HepG2 (cell line): Measurements from ENCODE around the gene KLHL8. TPM values are rescaled to one million over a fixed set of nuclear protein-coding genes. Genes with fewer than 3 reads are reported as not detected.
A peak's percentile ranks its signal among the peaks of the same experiment; 100 is the strongest.

Experiments used
- ATAC-seq: fragments of 200-7000 bp; cut with Tn5 transposase; 3 replicates; pipeline ENCODE4 v1.9.1; 2020; ENCODE audit warnings: mild to moderate bottlenecking, moderate library complexity
- BruUV-seq: library from RNA; stranded (reverse); fragments of 400-500 nt; replicated peaks from 2 replicates; lab custom pipeline; 2021; lab: Mats Ljungman, UMichigan
- CTCF ChIA-PET: fragments of 300-600 bp; formaldehyde crosslinking; extraction: SDS; loops from one replicate; lab custom pipeline; 2021; ENCODE audit warnings: low total read pairs, inconsistent platforms, low intra/inter-chr PET ratio; lab: Yijun Ruan, JAX
- POLR2A ChIA-PET: fragments of 350-600 bp; sonication (Branson Sonifier 250); formaldehyde crosslinking; loops from one replicate; lab custom pipeline; 2020; ENCODE audit warnings: antibody characterized with exemption, inconsistent platforms; lab: Yijun Ruan, JAX
- DNase-seq: peaks from one replicate; pipeline ENCODE4 v3.0.0-alpha.2; 2015; ENCODE audit warnings: low spot score
- FAIRE-seq: peaks from 3 replicates; lab custom pipeline; 2011; peaks lifted over from hg19 to GRCh38; lab: Jason Lieb, UNC
- H2AFZ ChIP-seq: one replicate; pipeline ENCODE4 v1.6.1; 2011; ENCODE audit warnings: low read length, inconsistent platforms
- H3K27ac ChIP-seq: fragments of 300-600 bp; 3 replicates; pipeline ENCODE4 v1.8.0; 2011; ENCODE audit warnings: mixed run types, mild to moderate bottlenecking, mixed read lengths, low read length, inconsistent platforms; ENCODE audit not compliant: insufficient read depth; ENCODE audit errors: extremely low read length
- H3K27me3 ChIP-seq, 2 experiments: fragments of 200-600 bp in 1 of 2; 2 replicates in 1 of 2; 3 replicates in 1 of 2; pipeline versions ENCODE4 v1.6.0 to v1.8.0; 2011; ENCODE audit warnings: low read length in 2 of 2, mild to moderate bottlenecking in 2 of 2, moderate library complexity in 2 of 2, inconsistent platforms in 1 of 2; ENCODE audit not compliant: insufficient read depth in 2 of 2, control insufficient read depth in 1 of 2
- H3K36me3 ChIP-seq, 2 experiments: fragments of 200-600 bp in 1 of 2; replicated peaks in 1 of 2; 2 replicates in 1 of 2; 3 replicates in 1 of 2; pipeline versions ENCODE4 v1.5.1 to v1.8.0; 2011; ENCODE audit warnings: low read length in 2 of 2, inconsistent platforms in 1 of 2; ENCODE audit not compliant: insufficient read depth in 2 of 2, control insufficient read depth in 1 of 2
- H3K4me1 ChIP-seq: 2 replicates; pipeline ENCODE4 v1.5.1; 2012; ENCODE audit warnings: low read length, inconsistent platforms; ENCODE audit not compliant: insufficient read depth
- H3K4me2 ChIP-seq: 2 replicates; pipeline ENCODE4 v1.6.0; 2011; ENCODE audit warnings: low read depth, low read length, inconsistent platforms
- H3K4me3 ChIP-seq, 3 experiments: fragments of 200-600 bp in 1 of 3; sonication (generic), shearing (Covaris generic) in 1 of 3; replicated peaks in 1 of 3; 2 replicates each; pipeline ENCODE4 v1.5.1; 2011 to 2016; ENCODE audit warnings: low read length in 3 of 3, inconsistent platforms in 2 of 3, low read depth in 2 of 3, mild to moderate bottlenecking in 2 of 3, control low read depth in 1 of 3, mixed read lengths in 1 of 3; ENCODE audit not compliant: insufficient read depth in 1 of 3
- H3K79me2 ChIP-seq: one replicate; pipeline ENCODE4 v1.6.1; 2011; ENCODE audit warnings: low read length, inconsistent platforms; ENCODE audit not compliant: insufficient read depth
- H3K9ac ChIP-seq: 2 replicates; pipeline ENCODE4 v1.6.0; 2011; ENCODE audit warnings: mild to moderate bottlenecking, low read depth, low read length, inconsistent platforms; ENCODE audit not compliant: insufficient read depth
- H3K9me3 ChIP-seq: 2 replicates; pipeline ENCODE4 v1.5.1; 2012; ENCODE audit warnings: mild to moderate bottlenecking, low read length
- H4K20me1 ChIP-seq: 2 replicates; pipeline ENCODE4 v1.6.0; 2011; ENCODE audit warnings: inconsistent platforms, mild to moderate bottlenecking, low read length, moderate library complexity; ENCODE audit not compliant: insufficient read depth
- HMGXB3 ChIP-seq: sonication (generic); formaldehyde crosslinking; IDR thresholded peaks from 2 replicates; pipeline ENCODE4 v1.4.0; 2020; ENCODE audit warnings: missing genetic modification reagents, borderline replicate concordance
- IRF2 ChIP-seq: IDR thresholded peaks from 2 replicates; pipeline ENCODE4 v1.6.1; 2018; ENCODE audit warnings: missing genetic modification reagents, missing compliant biosample characterization
- KAT8 ChIP-seq: IDR thresholded peaks from 2 replicates; pipeline ENCODE4 v1.6.1; 2016; ENCODE audit warnings: missing genetic modification reagents, missing compliant biosample characterization
- KDM4B ChIP-seq: sonication (generic); formaldehyde crosslinking; IDR thresholded peaks from 2 replicates; pipeline ENCODE4 v1.4.0; 2020; ENCODE audit warnings: missing genetic modification reagents
- PRPF4 ChIP-seq: fragments of 200-400 bp; formaldehyde crosslinking; IDR thresholded peaks from 2 replicates; pipeline ENCODE4 v1.6.1; 2016; ENCODE audit warnings: low read length, low read depth; ENCODE audit not compliant: poor library complexity, severe bottlenecking
- RAD21 ChIP-seq: fragments of 450-650 bp; formaldehyde crosslinking; IDR thresholded peaks from 2 replicates; pipeline ENCODE4 v1.5.0; 2020; ENCODE audit warnings: mild to moderate bottlenecking
- SMYD3 ChIP-seq: sonication (generic); formaldehyde crosslinking; IDR thresholded peaks from 2 replicates; pipeline ENCODE4 v1.8.1; 2023; ENCODE audit warnings: mild to moderate bottlenecking, missing genetic modification reagents
- SNRNP70 ChIP-seq: fragments of 200-400 bp; formaldehyde crosslinking; IDR thresholded peaks from 2 replicates; pipeline ENCODE4 v1.6.1; 2017; ENCODE audit warnings: mild to moderate bottlenecking, low read depth, low read length, moderate library complexity
- STAG1 ChIP-seq: sonication (generic); formaldehyde crosslinking; IDR thresholded peaks from 2 replicates; pipeline ENCODE4 v1.4.0; 2020; ENCODE audit warnings: missing genetic modification reagents
- STAT5B ChIP-seq: sonication (generic); formaldehyde crosslinking; IDR thresholded peaks from 2 replicates; pipeline ENCODE4 v1.4.0; 2020; ENCODE audit warnings: missing genetic modification reagents
- THAP11 ChIP-seq: IDR thresholded peaks from 2 replicates; pipeline ENCODE4 v1.6.1; 2016; ENCODE audit warnings: missing biosample characterization, missing genetic modification reagents
- ZNF10 ChIP-seq: sonication (generic); formaldehyde crosslinking; IDR thresholded peaks from 2 replicates; pipeline ENCODE4 v1.4.0; 2020; ENCODE audit warnings: mild to moderate bottlenecking, low read depth, missing genetic modification reagents, borderline replicate concordance
- ZNF572 ChIP-seq: sonication (generic); formaldehyde crosslinking; IDR thresholded peaks from 2 replicates; pipeline ENCODE4 v1.5.1; 2020; ENCODE audit warnings: mild to moderate bottlenecking, missing genetic modification reagents
- ZNF839 ChIP-seq: sonication (generic); formaldehyde crosslinking; IDR thresholded peaks from 2 replicates; pipeline ENCODE4 v1.4.0; 2020; ENCODE audit warnings: missing genetic modification reagents, mild to moderate bottlenecking, borderline replicate concordance
- WGBS: methylation state at CpG from one replicate; pipeline ENCODE4 v1.1.6; 2017; ENCODE audit warnings: low lambda C conversion rate; 5-methylcytosine and 5-hydroxymethylcytosine counted together
- in situ Hi-C: cut with HindIII; loops from 2 replicates; pipeline ENCODE4 v1.10.0; 2017; ENCODE audit warnings: low pct_unique_long_range_greater_than_20kb; ENCODE audit not compliant: extremely low pct_ligation_motif_present
- intact Hi-C: fragments of 100-400 bp; cut with micrococcal nuclease; formaldehyde crosslinking; loops from one replicate; pipeline ENCODE4 v1.10.0; 2022; ENCODE audit not compliant: unreplicated experiment
- polyA plus RNA-seq, 8 experiments: library from polyadenylated mRNA; depleted of rRNA in 3 of 8; stranded (reverse) in 7 of 8; unstranded in 1 of 8; fragments of >200 nt; fragmentation: Illumina TruSeq in 4 of 8; extraction: Trizol in 4 of 8; gene quantifications; 2 replicates each; pipeline versions ENCODE4 v1.2.1 to v1.2.3, GENCODE V29; 2011 to 2016; ENCODE audit warnings: low read depth in 4 of 8, missing spikeins in 1 of 8, mixed read lengths in 1 of 8; ENCODE audit not compliant: insufficient read depth in 1 of 8
- total RNA-seq, 5 experiments: library from RNA; depleted of rRNA; stranded (reverse); fragments of >200 nt; fragmentation: Illumina TruSeq; extraction: Trizol; gene quantifications; 2 replicates each; pipeline ENCODE4 v1.2.3, GENCODE V29; 2016; ENCODE audit warnings: low read depth in 1 of 5
- TF ChIP-seq, protein P1 (sequence below): sonication (generic); formaldehyde crosslinking; IDR thresholded peaks from 2 replicates; pipeline ENCODE4 v1.4.0; 2020; ENCODE audit warnings: mild to moderate bottlenecking, missing genetic modification reagents, borderline replicate concordance
- TF ChIP-seq, protein P2 (sequence below): sonication (generic); formaldehyde crosslinking; IDR thresholded peaks from 2 replicates; pipeline ENCODE4 v1.4.0; 2020; ENCODE audit warnings: missing genetic modification reagents, borderline replicate concordance
- TF ChIP-seq, protein P3 (sequence below): sonication (generic); formaldehyde crosslinking; IDR thresholded peaks from 2 replicates; pipeline ENCODE4 v1.4.0; 2020; ENCODE audit warnings: missing genetic modification reagents

The KLHL8 gene
- total and polyA plus RNA-seq, 2 of the 13 experiments (the other 11 are each of a cell fraction or from before 2014, with no cell fraction given) = 2.8 to 11.7 TPM

GRCh38 chr4:87270144-87270543 lies 49.7 kb upstream of the KLHL8 start:
- H3K9me3 ChIP-seq = no peaks in the 10 kb centered on the region
- H3K9ac ChIP-seq = no peak overlapping the region
- no peaks in the 10 kb centered on the region for H4K20me1 ChIP-seq
- in situ Hi-C loops = loop anchor here (5.0 to 25.0 kb wide), 2 partner anchors 197 to 567 kb away; partner anchors contain the start of gene MEPE
- peak overlapping the region in 1 of 3 experiments; percentile 1; a peak in 1 of 6 replicates for H3K4me3 ChIP-seq
- H3K4me2 ChIP-seq = peak overlapping the region; percentile 50
- peak; percentile 93 for ATAC-seq
- peaks cover 0 to 3% of the 10 kb centered on the region in 2 experiments; a peak in 1 of 5 replicates for H3K27me3 ChIP-seq
- H3K27ac ChIP-seq = no peak overlapping the region
- intact Hi-C loops = loop anchor here (1.0 to 5.0 kb wide), 2 partner anchors 82 to 195 kb away; no protein-coding TSS in a partner anchor
- BruUV-seq = no TSS peak
- WGBS = 2% methylated on average over 3 of the region's 3 CpGs
- H2AFZ ChIP-seq = no peak overlapping the region
- DNase-seq = peak; percentile 62
- no peaks in the 10 kb centered on the region for H3K36me3 ChIP-seq
- H3K79me2 ChIP-seq = no peaks in the 10 kb centered on the region
- ChIA-PET CTCF (interaction anchor here (0.8 to 3.6 kb wide), 2 partner anchors 83 to 196 kb away, joined by 3 to 29 read pairs; no protein-coding TSS in a partner anchor), POLR2A (interaction anchor here (0.6 kb wide), 1 partner anchor 568 kb away, joined by 3 read pairs; no protein-coding TSS in a partner anchor)
- FAIRE-seq = peak; percentile 80
- H3K4me1 ChIP-seq = peaks cover 18% of the 10 kb centered on the region
- TF ChIP-seq RAD21 (peak; percentile 87), ZNF572 (CRISPR knock-in tag) (no peak), HMGXB3 (CRISPR knock-in tag) (no peak), ZNF10 (CRISPR knock-in tag) (no peak), THAP11 (CRISPR knock-in tag) (0 out of 2 replicates have a peak, but pooled peaks have one; percentile 17), STAT5B (no peak), KAT8 (peak; percentile 41; the same call in 1 of the 2 replicates), SMYD3 (CRISPR knock-in tag) (no peak), KDM4B (no peak), PRPF4 (no peak), STAG1 (CRISPR knock-in tag) (peak; percentile 91), IRF2 (CRISPR knock-in tag) (0 out of 2 replicates have a peak, but pooled peaks have one; percentile 28), SNRNP70 (no peak), ZNF839 (CRISPR knock-in tag) (no peak)
- TF ChIP-seq, protein P1, sequence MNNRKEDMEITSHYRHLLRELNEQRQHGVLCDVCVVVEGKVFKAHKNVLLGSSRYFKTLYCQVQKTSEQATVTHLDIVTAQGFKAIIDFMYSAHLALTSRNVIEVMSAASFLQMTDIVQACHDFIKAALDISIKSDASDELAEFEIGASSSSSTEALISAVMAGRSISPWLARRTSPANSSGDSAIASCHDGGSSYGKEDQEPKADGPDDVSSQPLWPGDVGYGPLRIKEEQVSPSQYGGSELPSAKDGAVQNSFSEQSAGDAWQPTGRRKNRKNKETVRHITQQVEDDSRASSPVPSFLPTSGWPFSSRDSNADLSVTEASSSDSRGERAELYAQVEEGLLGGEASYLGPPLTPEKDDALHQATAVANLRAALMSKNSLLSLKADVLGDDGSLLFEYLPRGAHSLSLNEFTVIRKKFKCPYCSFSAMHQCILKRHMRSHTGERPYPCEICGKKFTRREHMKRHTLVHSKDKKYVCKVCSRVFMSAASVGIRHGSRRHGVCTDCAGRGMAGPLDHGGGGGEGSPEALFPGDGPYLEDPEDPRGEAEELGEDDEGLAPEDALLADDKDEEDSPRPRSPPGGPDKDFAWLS (CRISPR knock-in tag) = no peak
- TF ChIP-seq, protein P2, sequence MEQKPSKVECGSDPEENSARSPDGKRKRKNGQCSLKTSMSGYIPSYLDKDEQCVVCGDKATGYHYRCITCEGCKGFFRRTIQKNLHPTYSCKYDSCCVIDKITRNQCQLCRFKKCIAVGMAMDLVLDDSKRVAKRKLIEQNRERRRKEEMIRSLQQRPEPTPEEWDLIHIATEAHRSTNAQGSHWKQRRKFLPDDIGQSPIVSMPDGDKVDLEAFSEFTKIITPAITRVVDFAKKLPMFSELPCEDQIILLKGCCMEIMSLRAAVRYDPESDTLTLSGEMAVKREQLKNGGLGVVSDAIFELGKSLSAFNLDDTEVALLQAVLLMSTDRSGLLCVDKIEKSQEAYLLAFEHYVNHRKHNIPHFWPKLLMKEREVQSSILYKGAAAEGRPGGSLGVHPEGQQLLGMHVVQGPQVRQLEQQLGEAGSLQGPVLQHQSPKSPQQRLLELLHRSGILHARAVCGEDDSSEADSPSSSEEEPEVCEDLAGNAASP = no peak
- TF ChIP-seq, protein P3, sequence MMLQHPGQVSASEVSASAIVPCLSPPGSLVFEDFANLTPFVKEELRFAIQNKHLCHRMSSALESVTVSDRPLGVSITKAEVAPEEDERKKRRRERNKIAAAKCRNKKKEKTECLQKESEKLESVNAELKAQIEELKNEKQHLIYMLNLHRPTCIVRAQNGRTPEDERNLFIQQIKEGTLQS (CRISPR knock-in tag) = no peak
